CD4-positive, alpha-beta T cell (primary cell): Measurements from ENCODE around the gene LHFPL3. TPM values are rescaled to one million over a fixed set of nuclear protein-coding genes. Genes with fewer than 3 reads are reported as not detected.

Experiments used
- ATAC-seq: fragments of 200-7000 bp; cut with Tn5 transposase; one replicate; pipeline ENCODE4 v1.10.0; 2022; ENCODE audit warnings: mild to moderate bottlenecking; ENCODE audit not compliant: poor library complexity
- CTCF ChIA-PET: fragments of 350-600 bp; sonication (Branson Sonifier 250); formaldehyde crosslinking; loops from one replicate; lab custom pipeline; 2021; ENCODE audit warnings: antibody characterized with exemption, inconsistent platforms; lab: Charles Lee
- POLR2A ChIA-PET: fragments of 350-600 bp; sonication (Branson Sonifier 250); formaldehyde crosslinking; loops from one replicate; lab custom pipeline; 2021; ENCODE audit warnings: antibody characterized with exemption, inconsistent platforms; lab: Charles Lee
- DNase-seq, 14 experiments: peaks; one replicate each; pipeline ENCODE4 v3.0.0-alpha.2; 2013 to 2020; ENCODE audit warnings: mixed read lengths in 2 of 14
- H3K27ac ChIP-seq, 2 donors: one replicate each; pipeline versions ENCODE4 v1.5.1 to v1.7.0; 2013; ENCODE audit warnings: low read length in 2 of 2, low read depth in 1 of 2, mild to moderate bottlenecking in 1 of 2
- H3K27me3 ChIP-seq, 2 experiments: 1 replicate in 1 of 2; 2 replicates in 1 of 2; pipeline versions ENCODE4 v1.6.1 to v1.7.0; 2013; ENCODE audit warnings: low read length in 2 of 2, control low read depth in 1 of 2, mild to moderate bottlenecking in 1 of 2, moderate library complexity in 1 of 2; ENCODE audit not compliant: insufficient read depth in 2 of 2, control insufficient read depth in 1 of 2
- H3K36me3 ChIP-seq: one replicate; pipeline ENCODE4 v1.6.1; 2013; ENCODE audit warnings: low read length, control low read depth; ENCODE audit not compliant: insufficient read depth
- H3K4me1 ChIP-seq: one replicate; pipeline ENCODE4 v1.6.1; 2013; ENCODE audit warnings: low read length, control low read depth; ENCODE audit not compliant: insufficient read depth
- H3K4me3 ChIP-seq: one replicate; pipeline ENCODE4 v1.5.1; 2013; ENCODE audit warnings: mild to moderate bottlenecking, low read length, moderate library complexity
- H3K9me3 ChIP-seq, 2 experiments: 1 replicate in 1 of 2; 2 replicates in 1 of 2; pipeline versions ENCODE4 v1.6.1 to v1.7.0; 2013; ENCODE audit warnings: low read length in 2 of 2, mild to moderate bottlenecking in 2 of 2, control low read depth in 1 of 2, moderate library complexity in 1 of 2; ENCODE audit not compliant: control insufficient read depth in 1 of 2, insufficient read depth in 1 of 2
- H3K27ac Mint-ChIP-seq: one replicate; pipeline ENCODE4 v1.8.0; 2020; ENCODE audit warnings: mixed read lengths
- H3K27me3 Mint-ChIP-seq: one replicate; pipeline ENCODE4 v1.8.0; 2021; ENCODE audit warnings: mixed read lengths
- H3K36me3 Mint-ChIP-seq: one replicate; pipeline ENCODE4 v1.8.0; 2021; ENCODE audit warnings: low read depth, mixed read lengths
- H3K4me1 Mint-ChIP-seq: one replicate; pipeline ENCODE4 v1.8.0; 2021; ENCODE audit warnings: low read depth, mixed read lengths
- H3K4me3 Mint-ChIP-seq: one replicate; pipeline ENCODE4 v1.8.0; 2020; ENCODE audit warnings: mild to moderate bottlenecking, mixed read lengths
- H3K9me3 Mint-ChIP-seq: one replicate; pipeline ENCODE4 v1.8.0; 2020; ENCODE audit warnings: mixed read lengths
- CTCF ChIP-seq: fragments of 200-600 bp; IDR thresholded peaks from one replicate; pipeline ENCODE4 v1.8.0; 2022; ENCODE audit warnings: antibody characterized with exemption, mild to moderate bottlenecking
- intact Hi-C, 2 experiments: fragments of 100-400 bp; cut with DNase I in 1 of 2; cut with micrococcal nuclease in 1 of 2; formaldehyde crosslinking; loops; one replicate each; pipeline versions ENCODE4 v1.15.1 to v1.9.0; 2023 to 2025; cut with DNase I, micrococcal nuclease
- total RNA-seq, 174 experiments: library from RNA in 2 of 174; stranded (reverse) in 2 of 174; gene quantifications; one replicate each; pipeline ENCODE4 v1.2.3 and lab custom pipeline; 2021 to 2026

The LHFPL3 gene
- total RNA-seq, 2 experiments from 2014 or later, result not detected

DNA sequence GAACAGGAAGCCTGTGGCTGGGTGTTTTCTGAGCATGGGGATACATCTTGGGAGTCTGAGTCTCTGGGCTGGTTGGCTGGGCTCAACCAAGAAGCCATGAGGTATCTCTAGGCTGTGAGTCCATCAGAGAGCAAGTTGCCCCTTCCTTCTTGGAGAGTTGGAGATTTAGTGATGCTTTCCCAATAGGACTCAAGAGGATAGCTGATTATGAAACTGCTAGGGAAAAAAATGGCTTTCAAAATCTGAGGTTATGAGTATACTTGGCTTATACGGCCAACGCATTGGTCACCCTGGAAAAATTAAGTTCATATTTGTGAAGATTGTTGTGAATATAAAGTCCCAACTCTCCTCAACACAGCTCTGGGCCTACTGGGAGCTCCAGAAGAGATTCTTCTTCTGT lies 522.9 kb downstream of the LHFPL3 start:
- Mint-ChIP-seq H3K27me3 (peaks cover 7% of the 10 kb centered on the region), H3K36me3 (no peaks in the 10 kb centered on the region), H3K4me3 (no peak overlapping the region), H3K4me1 (no peaks in the 10 kb centered on the region), H3K9me3 (no peaks in the 10 kb centered on the region), H3K27ac (no peak overlapping the region)
- no peak overlapping the region for H3K27ac ChIP-seq
- ATAC-seq, result no peak
- no peak for DNase-seq
- ChIA-PET POLR2A (no interaction called here), CTCF (no interaction called here)
- no peaks in the 10 kb centered on the region for H3K9me3 ChIP-seq
- no peak overlapping the region for H3K4me3 ChIP-seq
- no peaks in the 10 kb centered on the region for H3K36me3 ChIP-seq
- TF ChIP-seq CTCF, result no peak
- no peaks in the 10 kb centered on the region for H3K27me3 ChIP-seq
- intact Hi-C loops, result no loop called here
- H3K4me1 ChIP-seq, result no peaks in the 10 kb centered on the region

GRCh38 chr7:104852386-104852785 lies 524.0 kb downstream of the LHFPL3 start:
- H3K27ac ChIP-seq, result no peak overlapping the region
- no peaks in the 10 kb centered on the region for H3K36me3 ChIP-seq
- H3K36me3 Mint-ChIP-seq, result no peaks in the 10 kb centered on the region
- H3K9me3 Mint-ChIP-seq, result no peaks in the 10 kb centered on the region
- peaks cover 8% of the 10 kb centered on the region for H3K4me1 Mint-ChIP-seq
- DNase-seq (no peak), ATAC-seq (no peak)
- no peak overlapping the region for H3K4me3 Mint-ChIP-seq
- H3K9me3 ChIP-seq, result no peaks in the 10 kb centered on the region
- no peak overlapping the region for H3K4me3 ChIP-seq
- H3K27me3 Mint-ChIP-seq, result peaks cover 7% of the 10 kb centered on the region
- ChIA-PET POLR2A (no interaction called here), CTCF (no interaction called here)
- H3K4me1 ChIP-seq, result no peaks in the 10 kb centered on the region
- H3K27me3 ChIP-seq, result no peaks in the 10 kb centered on the region
- H3K27ac Mint-ChIP-seq, result no peak overlapping the region
- intact Hi-C loops, result no loop called here
- TF ChIP-seq CTCF, result no peak

DNA sequence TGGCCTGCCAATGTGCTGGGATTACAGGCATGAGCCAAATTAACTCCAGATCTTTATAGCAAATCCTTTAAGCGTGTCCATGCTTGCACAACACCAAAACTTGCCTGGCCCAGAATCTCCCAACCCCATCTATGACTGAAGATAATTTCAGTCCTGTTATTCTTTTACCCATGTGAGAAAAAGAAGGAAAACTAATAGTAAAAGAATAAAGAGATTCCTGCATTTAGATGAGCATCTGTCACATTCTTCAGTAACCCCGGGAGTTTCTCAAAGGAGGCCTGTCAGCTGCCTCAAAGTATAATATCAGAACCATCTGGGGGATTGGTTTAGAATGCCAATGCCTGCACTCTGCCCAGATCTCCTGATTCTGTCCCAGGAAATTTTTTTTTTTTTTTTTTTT lies 527.5 kb downstream of the LHFPL3 start:
- Mint-ChIP-seq H3K4me1 (peaks cover 22% of the 10 kb centered on the region), H3K9me3 (no peaks in the 10 kb centered on the region), H3K4me3 (no peak overlapping the region), H3K36me3 (no peaks in the 10 kb centered on the region), H3K27me3 (no peaks in the 10 kb centered on the region), H3K27ac (no peak overlapping the region)
- Histone ChIP-seq H3K27me3 (no peaks in the 10 kb centered on the region), H3K4me1 (peaks cover 10% of the 10 kb centered on the region), H3K36me3 (no peaks in the 10 kb centered on the region), H3K9me3 (no peaks in the 10 kb centered on the region), H3K4me3 (no peak overlapping the region), H3K27ac (no peak overlapping the region)
- intact Hi-C loops, result no loop called here
- no peak for TF ChIP-seq CTCF
- ATAC-seq (no peak), DNase-seq (no peak)
- ChIA-PET POLR2A (no interaction called here), CTCF (no interaction called here)
